IMR-90 (cell line): Measurements from ENCODE around the gene TRIP4. TPM values are rescaled to one million over a fixed set of nuclear protein-coding genes. Genes with fewer than 3 reads are reported as not detected.

Experiments
- ATAC-seq: fragments of 200-7000 bp; cut with Tn5 transposase; 2 replicates; pipeline ENCODE4 v1.9.1; 2020; ENCODE audit warnings: low read depth, mild to moderate bottlenecking, moderate library complexity
- BruUV-seq: library from RNA; stranded (reverse); fragments of 400-500 nt; replicated peaks from 2 replicates; lab custom pipeline; 2021; lab: Mats Ljungman, UMichigan
- CTCF ChIA-PET: fragments of 300-600 bp; formaldehyde crosslinking; extraction: SDS; loops from one replicate; lab custom pipeline; 2021; ENCODE audit warnings: antibody characterized with exemption; lab: Yijun Ruan, JAX
- POLR2A ChIA-PET: fragments of 300-600 bp; sonication (Branson Sonifier 250); formaldehyde crosslinking; loops from one replicate; lab custom pipeline; 2022; ENCODE audit warnings: antibody characterized with exemption; ENCODE audit not compliant: unreplicated experiment; lab: Charles Lee
- DNase-seq: peaks from one replicate; pipeline ENCODE4 v3.0.0; 2013
- H2AFZ ChIP-seq: replicated peaks from 2 replicates; pipeline ENCODE3; 2013; ENCODE audit warnings: low read length, mild to moderate bottlenecking; ENCODE audit not compliant: poor library complexity
- H2AK5ac ChIP-seq: 2 replicates; pipeline ENCODE4 v1.6.1; 2013; ENCODE audit warnings: low read depth, low read length, inconsistent platforms
- H2AK9ac ChIP-seq: replicated peaks from 2 replicates; pipeline ENCODE3; 2013; ENCODE audit warnings: mild to moderate bottlenecking, low read depth, low read length, moderate library complexity; ENCODE audit not compliant: poor library complexity
- H2BK120ac ChIP-seq: 2 replicates; pipeline ENCODE4 v1.6.1; 2013; ENCODE audit warnings: low read depth, low read length, inconsistent platforms
- H2BK15ac ChIP-seq: 3 replicates; pipeline ENCODE4 v1.6.1; 2013; ENCODE audit warnings: low read depth, low read length, inconsistent platforms
- H2BK20ac ChIP-seq: 2 replicates; pipeline ENCODE4 v1.6.1; 2013; ENCODE audit warnings: low read depth, mild to moderate bottlenecking, inconsistent platforms, low read length, moderate library complexity
- H2BK5ac ChIP-seq: 2 replicates; pipeline ENCODE4 v1.6.1; 2013; ENCODE audit warnings: mild to moderate bottlenecking, low read depth, low read length, inconsistent platforms; ENCODE audit not compliant: poor library complexity, severe bottlenecking
- H3K14ac ChIP-seq: replicated peaks from 2 replicates; pipeline ENCODE4 v1.6.1; 2013; ENCODE audit warnings: low read depth, low read length, inconsistent platforms
- H3K18ac ChIP-seq: 2 replicates; pipeline ENCODE4 v1.6.1; 2013; ENCODE audit warnings: low read depth, low read length, control low read depth
- H3K23ac ChIP-seq: 2 replicates; pipeline ENCODE4 v1.6.1; 2013; ENCODE audit warnings: low read depth, low read length, inconsistent platforms
- H3K27ac ChIP-seq: 2 replicates; pipeline ENCODE4 v1.5.1; 2013; ENCODE audit warnings: mild to moderate bottlenecking, control low read depth, low read length; ENCODE audit not compliant: insufficient read depth
- H3K27me3 ChIP-seq: 2 replicates; pipeline ENCODE4 v1.6.1; 2013; ENCODE audit warnings: low read length; ENCODE audit not compliant: control insufficient read depth, insufficient read depth
- H3K36me3 ChIP-seq: 2 replicates; pipeline ENCODE4 v1.6.1; 2013; ENCODE audit warnings: low read length, mixed read lengths; ENCODE audit not compliant: control insufficient read depth, insufficient read depth
- H3K4ac ChIP-seq: 2 replicates; pipeline ENCODE4 v1.6.1; 2013; ENCODE audit warnings: low read depth, low read length, inconsistent platforms
- H3K4me1 ChIP-seq: 2 replicates; pipeline ENCODE4 v1.6.1; 2013; ENCODE audit warnings: low read length, mixed read lengths; ENCODE audit not compliant: control insufficient read depth, insufficient read depth
- H3K4me2 ChIP-seq: 2 replicates; pipeline ENCODE4 v1.6.1; 2013; ENCODE audit warnings: low read depth, mild to moderate bottlenecking, control low read depth, low read length, moderate library complexity
- H3K4me3 ChIP-seq: 2 replicates; pipeline ENCODE4 v1.5.1; 2013; ENCODE audit warnings: low read depth, mild to moderate bottlenecking, control low read depth, low read length, moderate library complexity; ENCODE audit not compliant: insufficient read depth
- H3K56ac ChIP-seq: 2 replicates; pipeline ENCODE4 v1.6.1; 2013; ENCODE audit warnings: low read length, inconsistent platforms; ENCODE audit not compliant: insufficient read depth; ENCODE audit errors: extremely low read depth
- H3K79me1 ChIP-seq, 2 experiments: 2 replicates each; pipeline ENCODE4 v1.6.1; 2013; ENCODE audit warnings: low read length in 2 of 2, inconsistent platforms in 1 of 2, low read depth in 1 of 2
- H3K9ac ChIP-seq: 2 replicates; pipeline ENCODE4 v1.6.1; 2013; ENCODE audit warnings: low read depth, low read length, control low read depth
- H3K9me1 ChIP-seq: 2 replicates; pipeline ENCODE4 v1.6.1; 2013; ENCODE audit warnings: low read length, inconsistent platforms; ENCODE audit not compliant: insufficient read depth
- H3K9me3 ChIP-seq: 2 replicates; pipeline ENCODE4 v1.6.1; 2013; ENCODE audit warnings: low read length; ENCODE audit not compliant: control insufficient read depth, insufficient read depth
- H4K20me1 ChIP-seq: 2 replicates; pipeline ENCODE4 v1.6.1; 2013; ENCODE audit warnings: low read length, inconsistent platforms; ENCODE audit not compliant: insufficient read depth
- H4K5ac ChIP-seq: 2 replicates; pipeline ENCODE4 v1.6.1; 2013; ENCODE audit warnings: mild to moderate bottlenecking, low read depth, low read length, control low read depth
- H4K8ac ChIP-seq, 2 experiments: 2 replicates each; pipeline ENCODE4 v1.6.1; 2013; ENCODE audit warnings: low read depth in 2 of 2, low read length in 2 of 2, control low read depth in 1 of 2, inconsistent platforms in 1 of 2
- H4K91ac ChIP-seq: 2 replicates; pipeline ENCODE4 v1.6.1; 2013; ENCODE audit warnings: low read depth, low read length, inconsistent platforms; ENCODE audit not compliant: insufficient read depth
- BHLHE40 ChIP-seq: fragments of 150-350 bp; IDR thresholded peaks from 2 replicates; pipeline ENCODE4 v1.6.1; 2016; ENCODE audit warnings: mild to moderate bottlenecking, low read depth, low read length
- CEBPB ChIP-seq: IDR thresholded peaks from 2 replicates; pipeline ENCODE4 v1.6.1; 2012; ENCODE audit warnings: low read depth, low read length, improper control_type of control experiment
- CHD1 ChIP-seq: IDR thresholded peaks from 2 replicates; pipeline ENCODE4 v1.6.1; 2012; ENCODE audit warnings: low read depth, low read length, improper control_type of control experiment
- FOS ChIP-seq: fragments of 150-350 bp; IDR thresholded peaks from 2 replicates; pipeline ENCODE4 v1.6.1; 2016; ENCODE audit warnings: low read depth, low read length
- MAFK ChIP-seq: IDR thresholded peaks from 2 replicates; pipeline ENCODE4 v1.6.1; 2012; ENCODE audit warnings: low read depth, low read length, improper control_type of control experiment
- MAZ ChIP-seq: IDR thresholded peaks from 2 replicates; pipeline ENCODE4 v1.6.1; 2012; ENCODE audit warnings: low read depth, mild to moderate bottlenecking, low read length, improper control_type of control experiment, moderate library complexity, borderline replicate concordance
- MXI1 ChIP-seq: IDR thresholded peaks from 2 replicates; pipeline ENCODE4 v1.6.1; 2012; ENCODE audit warnings: low read depth, mild to moderate bottlenecking, low read length, moderate library complexity, borderline replicate concordance
- NFE2L2 ChIP-seq: fragments of 150-350 bp; IDR thresholded peaks from 2 replicates; pipeline ENCODE4 v1.6.1; 2016; ENCODE audit warnings: low read depth, mild to moderate bottlenecking, low read length
- POLR2A ChIP-seq: IDR thresholded peaks from 2 replicates; pipeline ENCODE4 v1.6.1; 2012; ENCODE audit warnings: mild to moderate bottlenecking, low read depth, low read length
- RAD21 ChIP-seq: IDR thresholded peaks from 2 replicates; pipeline ENCODE4 v1.6.1; 2012; ENCODE audit warnings: low read length, improper control_type of control experiment
- RCOR1 ChIP-seq: IDR thresholded peaks from 2 replicates; pipeline ENCODE4 v1.6.1; 2012; ENCODE audit warnings: mild to moderate bottlenecking, low read length, improper control_type of control experiment; ENCODE audit not compliant: insufficient replicate concordance
- RFX5 ChIP-seq: IDR thresholded peaks from 2 replicates; pipeline ENCODE4 v1.8.0; 2012; ENCODE audit warnings: low read depth, mild to moderate bottlenecking, low read length, moderate library complexity
- SMC3 ChIP-seq: fragments of 150-350 bp; IDR thresholded peaks from 2 replicates; pipeline ENCODE4 v1.6.1; 2016; ENCODE audit warnings: low read depth, mild to moderate bottlenecking, antibody characterized with exemption, low read length, moderate library complexity
- WGBS, 2 experiments: methylation state at CpG; one replicate each; pipeline versions ENCODE4 v1.1.5 to v1.1.7; 2013; ENCODE audit warnings: missing lambda C conversion rate in 2 of 2; ENCODE audit not compliant: insufficient read length in 1 of 2; ENCODE audit errors: extremely low coverage in 2 of 2; 5-methylcytosine and 5-hydroxymethylcytosine counted together
- dilution Hi-C: fragments of 300-500 bp; cut with HindIII; formaldehyde crosslinking; loops from one replicate; pipeline ENCODE4 v1.14.3; 2018; ENCODE audit warnings: low sequenced_read_pairs; ENCODE audit not compliant: unreplicated experiment
- in situ Hi-C: fragments of 300-500 bp; cut with MboI; formaldehyde crosslinking; loops from 3 replicates; pipeline ENCODE4 v1.14.3; 2019; ENCODE audit warnings: low sequenced_read_pairs, inconsistent platforms, mixed read lengths
- intact Hi-C: fragments of 100-400 bp; cut with micrococcal nuclease; formaldehyde crosslinking; loops from 2 replicates; pipeline ENCODE4 v1.10.0; 2022
- polyA plus RNA-seq, 3 experiments: library from polyadenylated mRNA; depleted of rRNA; stranded (reverse); fragments of >200 nt; gene quantifications; 2 replicates each; pipeline ENCODE4 v1.2.3, GENCODE V29; 2012; ENCODE audit warnings: low replicate concordance in 1 of 3
- total RNA-seq: library from RNA; depleted of rRNA; stranded (reverse); fragments of >200 nt; gene quantifications from 2 replicates; pipeline ENCODE4 v1.2.3, GENCODE V29; 2012
- TF ChIP-seq, protein P1 (sequence below): fragments of 150-350 bp; IDR thresholded peaks from 2 replicates; pipeline ENCODE4 v1.6.1; 2017; ENCODE audit warnings: mild to moderate bottlenecking, antibody characterized with exemption, low read length, low read depth
- TF ChIP-seq, protein P2 (sequence below): fragments of 150-350 bp; IDR thresholded peaks from 2 replicates; pipeline ENCODE4 v1.6.1; 2016; ENCODE audit warnings: low read depth, mild to moderate bottlenecking, low read length, moderate library complexity, borderline replicate concordance
- TF ChIP-seq, protein P3 (sequence below): conservative IDR thresholded peaks from 2 replicates; pipeline ENCODE4 v1.5.1; 2012; ENCODE audit warnings: mild to moderate bottlenecking, low read depth, low read length, improper control_type of control experiment

TRIP4 gene
- total and polyA plus RNA-seq, 2 of the 4 experiments (the other 2 are of a cell fraction) = 13.1 to 19.4 TPM

DNA sequence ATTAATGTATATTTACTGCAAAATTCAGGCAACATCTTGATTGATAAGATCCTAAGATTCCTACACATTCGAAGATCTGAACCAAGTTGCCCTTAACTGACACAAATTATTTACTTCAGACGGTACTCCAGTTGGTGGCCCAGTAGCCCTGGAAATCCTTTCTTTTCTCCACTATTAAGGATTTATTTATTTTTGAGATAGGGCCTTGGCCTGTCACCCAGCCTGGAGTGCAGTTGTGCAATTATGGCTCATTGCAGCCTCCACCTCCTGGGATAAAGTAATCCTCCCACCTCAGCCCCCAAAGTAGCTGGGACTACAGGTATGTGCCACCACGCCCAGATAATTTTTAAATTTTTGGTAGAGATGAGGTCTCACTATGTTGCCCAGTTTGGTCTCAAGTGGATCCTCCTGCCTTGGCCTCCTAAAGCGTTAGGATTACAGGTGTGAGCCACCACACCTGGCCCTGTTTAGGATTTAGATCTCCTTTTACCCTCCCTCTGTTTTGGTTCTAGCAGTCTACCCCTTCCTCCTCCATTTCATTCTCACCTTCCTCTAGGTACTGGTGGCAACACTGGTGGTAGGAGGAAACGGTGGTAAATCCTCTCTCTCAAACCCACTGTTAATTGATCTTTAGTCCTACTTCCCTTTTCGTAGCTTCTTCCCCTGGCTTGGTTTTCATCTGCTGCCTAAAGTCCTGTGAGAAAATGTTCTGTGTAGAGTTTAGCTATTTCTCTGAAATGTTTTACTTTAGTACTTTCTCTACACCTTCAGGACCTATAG lies 60.1 kb downstream of the TRIP4 start:
- ChIA-PET CTCF (no interaction called here), POLR2A (no interaction called here)
- peaks cover 6 to 36% of the 10 kb centered on the region in 2 experiments; a peak in 3 of 4 replicates for H3K79me1 ChIP-seq
- H2AK5ac ChIP-seq = no peak overlapping the region
- no peak overlapping the region for H3K14ac ChIP-seq
- ATAC-seq = no peak
- no peak overlapping the region for H2BK5ac ChIP-seq
- no peaks in the 10 kb centered on the region for H3K27me3 ChIP-seq
- no peak overlapping the region for H3K9ac ChIP-seq
- intact Hi-C loops = no loop called here
- H2AK9ac ChIP-seq = no peak overlapping the region
- DNase-seq = no peak
- no peak for TF ChIP-seq RCOR1
- no peak for TF ChIP-seq MAZ
- no peak for TF ChIP-seq NFE2L2
- TF ChIP-seq FOS = no peak
- TF ChIP-seq, protein P1, sequence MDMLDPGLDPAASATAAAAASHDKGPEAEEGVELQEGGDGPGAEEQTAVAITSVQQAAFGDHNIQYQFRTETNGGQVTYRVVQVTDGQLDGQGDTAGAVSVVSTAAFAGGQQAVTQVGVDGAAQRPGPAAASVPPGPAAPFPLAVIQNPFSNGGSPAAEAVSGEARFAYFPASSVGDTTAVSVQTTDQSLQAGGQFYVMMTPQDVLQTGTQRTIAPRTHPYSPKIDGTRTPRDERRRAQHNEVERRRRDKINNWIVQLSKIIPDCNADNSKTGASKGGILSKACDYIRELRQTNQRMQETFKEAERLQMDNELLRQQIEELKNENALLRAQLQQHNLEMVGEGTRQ = no peak
- no peak for TF ChIP-seq CEBPB
- TF ChIP-seq SMC3 = no peak
- TF ChIP-seq MXI1 = no peak
- no peak for TF ChIP-seq BHLHE40
- TF ChIP-seq, protein P2, sequence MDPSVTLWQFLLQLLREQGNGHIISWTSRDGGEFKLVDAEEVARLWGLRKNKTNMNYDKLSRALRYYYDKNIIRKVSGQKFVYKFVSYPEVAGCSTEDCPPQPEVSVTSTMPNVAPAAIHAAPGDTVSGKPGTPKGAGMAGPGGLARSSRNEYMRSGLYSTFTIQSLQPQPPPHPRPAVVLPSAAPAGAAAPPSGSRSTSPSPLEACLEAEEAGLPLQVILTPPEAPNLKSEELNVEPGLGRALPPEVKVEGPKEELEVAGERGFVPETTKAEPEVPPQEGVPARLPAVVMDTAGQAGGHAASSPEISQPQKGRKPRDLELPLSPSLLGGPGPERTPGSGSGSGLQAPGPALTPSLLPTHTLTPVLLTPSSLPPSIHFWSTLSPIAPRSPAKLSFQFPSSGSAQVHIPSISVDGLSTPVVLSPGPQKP = no peak
- no peak for TF ChIP-seq CHD1
- TF ChIP-seq MAFK = no peak
- no peak for TF ChIP-seq RFX5
- TF ChIP-seq, protein P3, sequence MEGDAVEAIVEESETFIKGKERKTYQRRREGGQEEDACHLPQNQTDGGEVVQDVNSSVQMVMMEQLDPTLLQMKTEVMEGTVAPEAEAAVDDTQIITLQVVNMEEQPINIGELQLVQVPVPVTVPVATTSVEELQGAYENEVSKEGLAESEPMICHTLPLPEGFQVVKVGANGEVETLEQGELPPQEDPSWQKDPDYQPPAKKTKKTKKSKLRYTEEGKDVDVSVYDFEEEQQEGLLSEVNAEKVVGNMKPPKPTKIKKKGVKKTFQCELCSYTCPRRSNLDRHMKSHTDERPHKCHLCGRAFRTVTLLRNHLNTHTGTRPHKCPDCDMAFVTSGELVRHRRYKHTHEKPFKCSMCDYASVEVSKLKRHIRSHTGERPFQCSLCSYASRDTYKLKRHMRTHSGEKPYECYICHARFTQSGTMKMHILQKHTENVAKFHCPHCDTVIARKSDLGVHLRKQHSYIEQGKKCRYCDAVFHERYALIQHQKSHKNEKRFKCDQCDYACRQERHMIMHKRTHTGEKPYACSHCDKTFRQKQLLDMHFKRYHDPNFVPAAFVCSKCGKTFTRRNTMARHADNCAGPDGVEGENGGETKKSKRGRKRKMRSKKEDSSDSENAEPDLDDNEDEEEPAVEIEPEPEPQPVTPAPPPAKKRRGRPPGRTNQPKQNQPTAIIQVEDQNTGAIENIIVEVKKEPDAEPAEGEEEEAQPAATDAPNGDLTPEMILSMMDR = no peak
- TF ChIP-seq POLR2A = no peak
- TF ChIP-seq RAD21 = no peak
- no peak overlapping the region for H3K56ac ChIP-seq
- H4K91ac ChIP-seq = no peak overlapping the region
- no peaks in the 10 kb centered on the region for H4K20me1 ChIP-seq
- in situ Hi-C loops = no loop called here
- no peak overlapping the region for H3K18ac ChIP-seq
- no CpG with 5 or more reads among the region's 6 CpGs for WGBS, 2 experiments
- H3K4me1 ChIP-seq = peaks cover 8% of the 10 kb centered on the region
- H3K4me2 ChIP-seq = no peak overlapping the region
- H3K27ac ChIP-seq = no peak overlapping the region
- peaks cover 12% of the 10 kb centered on the region for H3K9me1 ChIP-seq
- H3K9me3 ChIP-seq = no peaks in the 10 kb centered on the region
- peaks cover 15% of the 10 kb centered on the region for H3K36me3 ChIP-seq
- no peak overlapping the region for H2BK15ac ChIP-seq
- no peak overlapping the region for H2BK120ac ChIP-seq
- no peak overlapping the region for H2BK20ac ChIP-seq
- no peak overlapping the region for H3K23ac ChIP-seq
- H3K4me3 ChIP-seq = no peak overlapping the region
- no TSS peak for BruUV-seq
- dilution Hi-C loops = no loop called here
- no peak overlapping the region for H4K8ac ChIP-seq
- H4K5ac ChIP-seq = no peak overlapping the region
- no peak overlapping the region for H2AFZ ChIP-seq
- no peak overlapping the region for H3K4ac ChIP-seq
